ENCODE results near the gene FUNDC2.

Gene FUNDC2

DNA sequence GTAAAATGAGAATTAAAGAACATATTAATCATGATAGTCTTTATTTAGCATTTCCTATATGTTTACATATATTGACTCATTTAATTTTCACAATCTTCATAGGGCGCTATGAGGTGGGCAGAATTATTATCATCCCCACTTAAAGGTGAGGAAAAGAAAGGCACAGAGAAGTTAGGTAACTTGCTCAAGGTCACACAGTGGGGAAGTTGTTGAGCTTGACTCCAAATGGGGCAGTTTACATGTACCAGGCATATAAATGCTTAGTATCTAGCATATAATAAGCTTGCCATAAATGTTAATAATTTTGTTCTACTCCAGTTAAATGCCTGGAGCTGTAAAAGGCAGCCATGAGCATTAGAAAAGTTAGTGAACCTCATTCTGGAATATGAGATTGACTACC, 42.8 kb downstream of the FUNDC2 start:
- DNase-seq: no peak

DNA sequence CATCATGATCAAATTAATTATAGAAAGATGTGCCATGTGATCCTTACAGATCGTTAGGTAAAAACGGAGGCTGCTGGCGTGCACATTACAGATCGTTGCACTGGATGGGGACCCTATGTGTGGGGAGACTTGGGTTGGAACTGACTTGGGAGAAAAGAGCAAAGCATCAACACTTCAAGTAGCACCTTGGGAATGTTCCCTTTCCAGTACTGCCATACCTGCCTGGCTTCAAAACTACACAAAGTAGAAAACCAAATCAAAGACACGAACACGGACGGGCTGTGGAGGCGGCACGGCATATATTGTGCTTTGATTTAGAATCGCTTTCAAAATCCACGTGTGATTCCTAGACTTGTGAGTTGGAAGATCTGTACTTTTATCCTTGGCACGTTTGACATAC, 43.4 kb downstream of the FUNDC2 start:
- no peak for DNase-seq

DNA sequence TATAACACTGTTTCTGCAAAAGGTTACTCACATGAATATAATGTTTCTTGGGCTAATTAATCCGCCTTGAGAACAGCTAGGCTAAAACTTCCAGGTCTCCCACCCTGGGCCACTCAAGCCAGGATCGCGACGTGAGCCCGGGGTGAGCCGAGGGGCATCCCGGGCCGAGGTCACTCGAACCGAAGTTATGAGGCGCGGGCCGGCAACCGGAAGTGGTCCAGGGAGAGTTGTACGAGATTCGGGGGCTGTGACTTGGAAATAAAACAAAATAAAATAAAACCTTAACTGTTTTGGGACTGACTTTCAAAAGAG, 44.0 kb downstream of the FUNDC2 start:
- peak in 2 of 51 donors; percentile 4 to 40 for DNase-seq

DNA sequence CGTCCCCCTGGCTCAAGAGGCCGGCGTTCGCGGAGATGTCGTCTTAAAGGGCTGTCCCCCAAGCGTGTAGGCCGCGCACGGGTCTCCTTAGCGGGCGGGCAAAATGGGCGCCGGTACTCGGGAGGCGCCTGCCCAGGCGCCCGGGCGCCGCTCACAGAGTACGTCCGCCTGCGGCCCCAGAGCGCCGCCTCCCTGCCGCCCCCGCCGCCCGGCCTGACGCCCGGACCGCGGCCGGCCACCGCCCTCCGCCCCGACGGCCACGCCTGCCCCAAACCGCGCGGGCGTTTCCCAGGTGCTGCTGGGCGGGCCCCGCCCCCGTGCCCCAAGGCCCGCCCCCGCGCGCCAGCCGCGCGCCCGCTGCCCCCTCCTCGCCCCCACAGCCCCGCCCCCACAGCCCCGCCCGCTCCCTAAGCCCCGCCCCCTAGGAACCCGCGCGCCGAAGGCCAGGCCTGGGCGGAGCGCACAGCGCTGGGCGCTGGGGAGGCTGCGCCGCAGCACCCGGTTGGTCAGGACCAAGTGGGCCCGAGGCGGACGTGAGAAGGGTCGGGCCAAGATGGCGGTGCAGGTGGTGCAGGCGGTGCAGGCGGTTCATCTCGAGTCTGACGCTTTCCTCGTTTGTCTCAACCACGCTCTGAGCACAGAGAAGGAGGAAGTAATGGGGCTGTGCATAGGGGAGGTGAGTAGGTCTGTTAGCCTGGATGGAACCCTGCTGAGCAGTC, 44.5 kb downstream of the FUNDC2 start, which contains the start of the genes BRCC3, CMC4 and MTCP1:
TSS of gene BRCC3 (plus strand) at position 534 of the 719 bp plus-strand sequence. CDS start at position 554, 20 bp downstream.
TSS of gene CMC4 (minus strand) at position 162 of the 719 bp plus-strand sequence. CDS start 7,113 bp downstream, outside the sequence.
TSS of gene MTCP1 (minus strand) at position 162 of the 719 bp plus-strand sequence. CDS start 5,126 bp downstream, outside the sequence.
- DNase-seq: peak in 49 of 51 donors; percentile 13 to 85 (median 66)

DNA sequence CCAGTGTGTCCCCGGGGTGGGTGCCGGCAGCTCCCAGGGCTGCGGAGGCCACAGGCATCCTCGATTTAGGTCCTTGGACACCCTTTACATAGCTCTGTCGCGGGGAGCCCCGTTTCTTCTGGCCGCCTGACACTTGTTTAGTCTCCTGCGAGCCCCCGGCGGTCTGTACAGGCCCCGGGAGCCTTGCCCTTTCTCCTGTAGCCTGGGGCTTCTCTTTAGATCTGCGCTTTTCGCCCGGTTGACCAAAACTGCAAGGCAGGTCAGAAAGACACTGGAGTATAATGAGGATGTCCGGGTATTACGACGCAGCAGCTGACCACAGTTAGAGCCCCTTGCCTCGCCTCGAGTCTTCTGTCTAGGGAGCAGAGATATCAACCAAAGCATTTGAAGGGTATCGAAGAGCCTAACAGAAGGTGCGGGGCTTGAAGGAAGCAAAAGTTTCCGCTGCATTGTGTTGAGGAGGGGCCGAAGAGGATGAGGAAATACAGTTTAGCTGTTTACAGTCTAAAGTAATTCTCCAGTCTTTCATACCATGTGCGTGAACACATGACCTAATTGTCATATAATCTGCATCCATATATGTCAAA, 45.1 kb downstream of the FUNDC2 start:
- peak in 7 of 51 donors; percentile 16 to 57 (median 27) for DNase-seq

DNA sequence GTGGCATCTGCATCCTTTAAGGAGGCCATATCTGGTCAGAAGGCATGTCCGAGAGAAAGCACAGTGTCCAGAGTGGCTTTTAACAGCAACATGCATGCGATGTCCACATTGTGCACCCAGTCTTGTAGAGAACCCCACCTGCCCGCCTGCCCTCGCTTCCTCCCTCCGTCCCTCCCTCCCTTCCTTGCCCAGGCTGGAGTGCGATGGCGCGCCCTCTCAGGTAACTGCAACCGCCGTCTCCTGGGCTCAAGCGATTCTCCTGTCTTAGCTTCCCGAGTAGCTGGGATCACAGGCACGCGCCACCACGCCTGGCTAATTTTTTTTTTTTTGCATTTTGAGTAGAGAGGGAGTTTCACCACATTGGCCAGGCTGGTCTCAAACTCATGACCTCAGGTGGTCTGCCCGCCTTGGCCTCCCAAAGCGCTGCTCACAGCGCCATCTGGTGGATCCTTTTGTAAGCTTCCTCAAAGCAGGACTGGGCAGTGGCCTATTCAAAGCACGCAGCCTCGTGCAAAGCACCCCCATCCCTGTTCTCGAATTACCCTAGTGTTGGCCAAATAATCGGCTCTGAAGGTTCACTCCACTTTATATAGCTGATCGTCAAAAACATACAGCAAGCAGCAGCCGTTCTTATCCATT, 59.7 kb downstream of the FUNDC2 start:
- peak in 2 of 51 donors; percentile 3 for DNase-seq

DNA sequence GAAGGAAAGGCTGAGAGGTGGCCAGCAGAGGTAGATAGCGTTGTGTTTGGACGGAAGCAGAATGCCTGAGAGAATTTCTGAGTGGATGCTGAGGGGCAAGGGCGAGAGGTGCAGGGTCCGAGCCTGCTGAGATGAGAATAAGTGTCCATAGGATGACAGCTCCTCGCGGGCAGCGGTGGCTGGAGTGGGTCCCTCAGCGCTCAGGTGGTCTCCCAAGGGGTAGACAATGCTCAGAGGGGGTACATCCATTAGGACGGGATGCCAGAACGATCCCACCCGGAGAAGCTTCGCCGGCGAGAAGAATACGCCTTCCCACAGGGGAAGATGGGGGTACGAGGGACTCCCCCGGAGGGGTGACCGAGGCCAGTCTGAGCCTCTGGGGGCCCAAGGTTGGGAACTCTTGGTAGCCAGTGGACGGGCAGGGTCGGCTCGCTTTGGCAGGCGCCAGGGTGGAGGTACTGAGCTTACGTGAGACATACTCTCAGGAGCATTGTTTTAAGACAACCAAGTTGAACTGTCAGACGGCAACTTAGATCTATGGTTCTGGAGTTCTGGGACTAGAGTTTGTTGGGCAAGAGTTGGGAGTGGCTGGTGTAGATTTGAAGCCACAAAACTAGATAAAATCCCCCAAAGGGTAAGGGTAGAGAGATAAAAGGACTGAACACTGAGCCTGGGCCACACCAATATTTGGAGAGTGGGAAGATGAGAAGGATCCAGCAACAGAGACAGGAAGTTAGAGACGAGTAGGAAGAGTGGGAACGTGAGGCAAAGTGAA, 60.5 kb downstream of the FUNDC2 start:
- no peak for DNase-seq

DNA sequence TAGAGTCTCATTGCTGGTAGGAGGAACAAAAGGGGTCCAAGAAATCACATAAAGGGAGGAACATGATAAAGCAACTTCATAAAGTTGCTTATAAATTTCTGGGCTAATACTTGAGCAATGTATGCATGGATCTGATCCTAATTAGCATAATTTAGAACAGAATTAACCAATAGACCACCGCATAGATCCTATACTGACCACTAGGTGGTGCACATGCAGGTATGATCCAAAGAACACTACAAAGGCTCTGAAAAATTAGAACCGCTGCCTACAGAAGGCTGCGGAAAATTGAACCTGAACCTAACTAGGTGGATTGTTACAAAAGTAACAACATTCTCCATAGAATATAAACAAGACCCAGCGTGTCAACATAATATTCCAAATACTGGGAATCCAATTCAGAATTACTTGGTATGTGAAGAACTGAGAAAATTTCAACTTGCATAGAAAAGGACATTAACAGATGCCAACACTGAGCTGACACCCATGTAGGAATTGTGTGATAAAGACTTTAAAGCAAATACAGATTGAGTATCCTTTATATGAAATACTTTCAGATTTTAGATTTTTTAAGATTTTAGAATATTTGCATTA, 67.9 kb downstream of the FUNDC2 start:
- peak in 1 of 51 donors; percentile 0 for DNase-seq

DNA sequence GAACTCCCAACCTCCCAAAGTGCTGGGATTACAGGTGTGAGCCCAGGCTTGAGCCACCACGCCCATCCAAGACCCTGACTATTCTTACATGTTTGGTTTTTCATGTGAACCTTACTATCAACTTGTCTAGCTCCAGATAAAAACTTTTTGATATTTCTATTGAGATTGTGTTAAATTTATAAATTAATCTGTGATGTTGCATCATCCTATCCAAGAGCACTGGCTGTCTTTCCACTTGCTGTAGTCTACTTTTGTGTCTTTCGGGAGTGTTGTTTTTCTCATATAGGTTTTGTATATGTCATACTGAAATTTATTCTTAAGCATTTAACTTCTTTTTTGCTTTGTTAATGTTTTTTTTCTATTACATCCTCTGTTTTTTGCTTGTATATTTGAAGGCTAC, 79.3 kb downstream of the FUNDC2 start:
- no peak for DNase-seq

DNA sequence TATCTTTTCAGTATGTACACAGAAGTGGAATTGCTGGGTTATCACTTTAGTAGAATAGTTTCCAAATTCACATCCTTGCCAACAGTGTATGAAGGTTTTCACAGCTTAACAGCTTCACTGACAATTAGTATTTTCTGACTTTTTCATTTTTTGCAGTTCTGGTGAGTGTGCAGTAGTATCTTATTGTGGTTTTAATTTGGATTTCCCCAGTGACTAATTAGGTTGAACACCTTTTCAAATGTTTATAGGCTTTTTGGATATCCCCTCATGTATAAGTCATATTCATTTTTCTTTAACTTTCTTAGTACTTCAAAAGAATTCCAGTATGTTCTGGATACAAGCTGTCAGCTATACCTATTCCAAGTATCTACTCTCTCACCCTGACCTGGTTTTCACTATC, 81.8 kb downstream of the FUNDC2 start:
- DNase-seq: no peak

All from hypothalamus (tissue), 51 donors.